ENCODE measurements around the gene RABL2B.

DNA sequence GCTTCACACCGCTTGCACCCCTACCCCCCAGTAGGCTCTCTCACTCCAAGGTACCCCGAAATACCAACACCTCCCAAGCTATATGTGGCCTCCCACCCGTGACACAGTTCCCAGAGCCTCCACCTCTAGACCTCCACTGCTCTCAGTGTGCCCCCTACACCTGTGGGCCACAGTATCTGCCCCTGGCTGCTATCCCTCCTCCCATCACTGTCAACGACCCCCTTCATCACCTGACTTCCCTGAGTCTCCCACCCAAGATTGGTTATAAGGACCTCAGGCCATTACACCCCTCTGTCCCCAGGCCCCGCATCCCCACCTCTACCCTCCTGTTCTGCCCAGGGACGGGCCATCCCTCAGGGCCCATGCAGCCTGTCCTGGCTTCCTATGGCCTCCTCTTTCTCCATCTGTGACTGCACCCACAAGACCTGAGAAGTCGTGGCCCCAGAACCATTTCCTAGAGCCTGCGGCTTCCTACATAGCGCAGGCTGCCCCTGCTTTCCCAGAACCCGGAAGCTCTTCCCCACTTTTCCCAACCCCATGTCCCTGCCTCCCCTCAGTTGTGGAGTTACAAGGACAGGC, 44.7 kb downstream of the RABL2B start:
- no peak for TF ChIP-seq CTCF (IDR thresholded peaks at IDR 0.05; ENCODE audit: poor library complexity, severe bottlenecking)
- TF ChIP-seq TAF1 (IDR thresholded peaks at IDR 0.05; ENCODE audit: low read depth), result no peak
- TF ChIP-seq EP300 (conservative IDR thresholded peaks at IDR 0.05; ENCODE audit: poor library complexity, severe bottlenecking), result no peak
- no peak for TF ChIP-seq SMC3 (conservative IDR thresholded peaks at IDR 0.05; ENCODE audit: poor library complexity)
- no peak for TF ChIP-seq MXI1 (conservative IDR thresholded peaks at IDR 0.05; ENCODE audit: poor library complexity, severe bottlenecking)
- TF ChIP-seq, protein P1, sequence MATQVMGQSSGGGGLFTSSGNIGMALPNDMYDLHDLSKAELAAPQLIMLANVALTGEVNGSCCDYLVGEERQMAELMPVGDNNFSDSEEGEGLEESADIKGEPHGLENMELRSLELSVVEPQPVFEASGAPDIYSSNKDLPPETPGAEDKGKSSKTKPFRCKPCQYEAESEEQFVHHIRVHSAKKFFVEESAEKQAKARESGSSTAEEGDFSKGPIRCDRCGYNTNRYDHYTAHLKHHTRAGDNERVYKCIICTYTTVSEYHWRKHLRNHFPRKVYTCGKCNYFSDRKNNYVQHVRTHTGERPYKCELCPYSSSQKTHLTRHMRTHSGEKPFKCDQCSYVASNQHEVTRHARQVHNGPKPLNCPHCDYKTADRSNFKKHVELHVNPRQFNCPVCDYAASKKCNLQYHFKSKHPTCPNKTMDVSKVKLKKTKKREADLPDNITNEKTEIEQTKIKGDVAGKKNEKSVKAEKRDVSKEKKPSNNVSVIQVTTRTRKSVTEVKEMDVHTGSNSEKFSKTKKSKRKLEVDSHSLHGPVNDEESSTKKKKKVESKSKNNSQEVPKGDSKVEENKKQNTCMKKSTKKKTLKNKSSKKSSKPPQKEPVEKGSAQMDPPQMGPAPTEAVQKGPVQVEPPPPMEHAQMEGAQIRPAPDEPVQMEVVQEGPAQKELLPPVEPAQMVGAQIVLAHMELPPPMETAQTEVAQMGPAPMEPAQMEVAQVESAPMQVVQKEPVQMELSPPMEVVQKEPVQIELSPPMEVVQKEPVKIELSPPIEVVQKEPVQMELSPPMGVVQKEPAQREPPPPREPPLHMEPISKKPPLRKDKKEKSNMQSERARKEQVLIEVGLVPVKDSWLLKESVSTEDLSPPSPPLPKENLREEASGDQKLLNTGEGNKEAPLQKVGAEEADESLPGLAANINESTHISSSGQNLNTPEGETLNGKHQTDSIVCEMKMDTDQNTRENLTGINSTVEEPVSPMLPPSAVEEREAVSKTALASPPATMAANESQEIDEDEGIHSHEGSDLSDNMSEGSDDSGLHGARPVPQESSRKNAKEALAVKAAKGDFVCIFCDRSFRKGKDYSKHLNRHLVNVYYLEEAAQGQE (IDR thresholded peaks at IDR 0.05; ENCODE audit: borderline replicate concordance), result no peak
- no peak for TF ChIP-seq EZH2 (IDR thresholded peaks at IDR 0.05; ENCODE audit: borderline replicate concordance, insufficient read depth, low read length, poor library complexity, severe bottlenecking)

Measured in neural cell (in vitro differentiated cells).